22Rv1 (cell line): ENCODE data around the gene KAZN.

Experiments used
- CTCF ChIP-seq: fragments of 450-650 bp; IDR thresholded peaks from 2 replicates; pipeline ENCODE4 v1.5.1; 2017; ENCODE audit warnings: mild to moderate bottlenecking
- ZFX ChIP-seq: fragments of 450-650 bp; IDR thresholded peaks from 2 replicates; pipeline ENCODE4 v1.6.1; 2017; ENCODE audit warnings: antibody characterized with exemption, borderline replicate concordance

- no peak for TF ChIP-seq CTCF
- TF ChIP-seq ZFX, result no peak
Observed at GRCh38 chr1:14941864-14942263, 343.4 kb downstream of the KAZN start.
